Neutrophil (primary cell): ENCODE measurements around the gene VSIG10.

Experiments
- H3K27ac ChIP-seq: fragments of 200-600 bp; sonication (generic); 2 replicates; pipeline ENCODE4 v1.5.1; 2016; ENCODE audit warnings: mild to moderate bottlenecking, moderate library complexity
- H3K27me3 ChIP-seq: fragments of 200-600 bp; sonication (generic); 2 replicates; pipeline ENCODE4 v1.6.0; 2016; ENCODE audit warnings: mild to moderate bottlenecking
- H3K36me3 ChIP-seq: fragments of 200-600 bp; sonication (generic); 2 replicates; pipeline ENCODE4 v1.5.1; 2017
- H3K4me1 ChIP-seq, 2 experiments: fragments of 200-600 bp in 1 of 2; sonication (generic) in 1 of 2; 1 replicate in 1 of 2; 2 replicates in 1 of 2; pipeline versions ENCODE4 v1.5.1 to v1.6.1; 2013 to 2016; ENCODE audit warnings: low read depth in 1 of 2, low read length in 1 of 2, mild to moderate bottlenecking in 1 of 2, moderate library complexity in 1 of 2; ENCODE audit not compliant: control insufficient read depth in 1 of 2, insufficient read depth in 1 of 2
- H3K4me3 ChIP-seq, 2 experiments: fragments of 200-600 bp in 1 of 2; sonication (generic) in 1 of 2; 1 replicate in 1 of 2; 2 replicates in 1 of 2; pipeline ENCODE4 v1.5.1; 2013 to 2016; ENCODE audit warnings: low read depth in 1 of 2, low read length in 1 of 2, mild to moderate bottlenecking in 1 of 2, moderate library complexity in 1 of 2
- H3K9me3 ChIP-seq: fragments of 200-600 bp; sonication (generic); 2 replicates; pipeline ENCODE4 v1.5.1; 2016
- TF ChIP-seq, protein P1 (sequence below): fragments of 200-600 bp; sonication (generic); IDR thresholded peaks from 2 replicates; pipeline ENCODE4 v1.5.1; 2016; ENCODE audit warnings: antibody characterized with exemption

The VSIG10 gene

DNA sequence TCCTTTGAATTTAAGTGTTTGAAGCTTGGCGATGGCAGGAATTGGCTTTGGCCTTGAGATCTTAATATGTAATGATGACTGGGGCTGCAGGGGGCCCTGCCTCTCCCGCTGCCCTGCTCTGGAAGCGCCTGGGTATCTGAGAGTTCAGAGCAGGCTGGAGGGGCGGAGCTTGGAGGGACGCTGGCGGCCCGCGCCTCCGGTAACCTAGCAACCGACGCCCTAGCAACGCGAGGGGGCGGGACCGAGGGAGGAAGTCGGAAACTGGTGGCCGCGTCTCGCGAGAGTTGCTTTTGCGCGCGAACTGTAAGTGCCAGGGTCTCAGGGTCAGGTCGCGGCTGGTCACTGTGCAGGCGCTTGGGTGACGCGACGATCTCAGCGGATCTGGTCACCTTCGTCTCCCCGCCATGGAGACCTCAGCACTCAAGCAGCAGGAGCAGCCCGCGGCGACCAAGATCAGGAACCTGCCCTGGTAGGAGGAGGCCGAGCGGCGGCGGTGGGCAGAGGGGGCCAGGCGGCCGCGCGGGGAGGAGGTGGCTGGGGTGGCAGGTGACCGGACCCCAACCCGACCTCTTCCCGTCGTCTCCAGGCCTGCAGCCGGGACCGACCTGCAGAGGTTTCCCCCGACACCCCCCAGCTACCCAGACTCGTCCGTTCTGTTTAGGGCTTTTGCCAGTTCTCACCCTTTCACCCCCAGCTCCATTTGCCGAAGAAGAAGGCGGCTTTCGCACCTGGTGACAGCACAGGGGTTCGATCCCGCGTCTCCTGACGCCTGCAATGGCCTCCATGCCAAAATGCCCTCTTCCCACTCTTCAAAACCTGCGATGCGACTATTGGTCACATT, 87.2 kb downstream of the VSIG10 start, which contains the start of gene RFC5:
TSS of gene RFC5 (plus strand) at position 280 of the 841 bp plus-strand sequence. CDS start at position 405, 125 bp downstream.
- H3K27ac ChIP-seq, result peak within 1 kb of the TSS; percentile 35
- H3K27me3 ChIP-seq, result peaks cover 11% of the 10 kb centered on the region
- peaks cover 20% of the 10 kb centered on the region for H3K36me3 ChIP-seq
- TF ChIP-seq, protein P1, sequence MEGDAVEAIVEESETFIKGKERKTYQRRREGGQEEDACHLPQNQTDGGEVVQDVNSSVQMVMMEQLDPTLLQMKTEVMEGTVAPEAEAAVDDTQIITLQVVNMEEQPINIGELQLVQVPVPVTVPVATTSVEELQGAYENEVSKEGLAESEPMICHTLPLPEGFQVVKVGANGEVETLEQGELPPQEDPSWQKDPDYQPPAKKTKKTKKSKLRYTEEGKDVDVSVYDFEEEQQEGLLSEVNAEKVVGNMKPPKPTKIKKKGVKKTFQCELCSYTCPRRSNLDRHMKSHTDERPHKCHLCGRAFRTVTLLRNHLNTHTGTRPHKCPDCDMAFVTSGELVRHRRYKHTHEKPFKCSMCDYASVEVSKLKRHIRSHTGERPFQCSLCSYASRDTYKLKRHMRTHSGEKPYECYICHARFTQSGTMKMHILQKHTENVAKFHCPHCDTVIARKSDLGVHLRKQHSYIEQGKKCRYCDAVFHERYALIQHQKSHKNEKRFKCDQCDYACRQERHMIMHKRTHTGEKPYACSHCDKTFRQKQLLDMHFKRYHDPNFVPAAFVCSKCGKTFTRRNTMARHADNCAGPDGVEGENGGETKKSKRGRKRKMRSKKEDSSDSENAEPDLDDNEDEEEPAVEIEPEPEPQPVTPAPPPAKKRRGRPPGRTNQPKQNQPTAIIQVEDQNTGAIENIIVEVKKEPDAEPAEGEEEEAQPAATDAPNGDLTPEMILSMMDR, result peak; percentile 18
- H3K4me3 ChIP-seq, result peak within 1 kb of the TSS; percentile 82 to 95
- no peaks in the 10 kb centered on the region for H3K9me3 ChIP-seq
- H3K4me1 ChIP-seq, result peaks cover 11 to 14% of the 10 kb centered on the region in 2 experiments

DNA sequence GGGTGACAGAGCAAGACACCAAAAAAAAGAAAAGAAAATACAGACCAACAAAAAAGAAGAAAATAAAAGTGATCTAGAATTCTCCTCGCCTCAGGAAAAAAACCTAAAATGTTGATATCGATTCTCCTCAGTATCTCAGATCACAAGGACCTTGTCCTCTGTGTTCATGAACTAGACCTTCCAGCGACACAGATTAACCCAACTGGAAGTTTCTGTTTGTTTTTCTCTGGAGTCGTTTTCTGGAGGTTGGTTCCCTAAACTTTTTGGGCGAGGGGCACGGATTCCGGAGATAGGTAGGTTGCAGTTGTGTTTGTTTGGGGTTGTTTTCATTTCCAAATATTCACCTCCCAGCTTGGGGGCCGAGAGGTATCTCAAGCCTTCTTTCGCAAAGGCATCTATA, 87.9 kb downstream of the VSIG10 start:
- peaks cover 11% of the 10 kb centered on the region for H3K27me3 ChIP-seq
- H3K4me3 ChIP-seq, result peak overlapping the region; percentile 82 to 95
- no peaks in the 10 kb centered on the region for H3K9me3 ChIP-seq
- peaks cover 11 to 14% of the 10 kb centered on the region in 2 experiments for H3K4me1 ChIP-seq
- peaks cover 20% of the 10 kb centered on the region for H3K36me3 ChIP-seq
- no peak overlapping the region for H3K27ac ChIP-seq
- TF ChIP-seq, protein P1, result no peak

DNA sequence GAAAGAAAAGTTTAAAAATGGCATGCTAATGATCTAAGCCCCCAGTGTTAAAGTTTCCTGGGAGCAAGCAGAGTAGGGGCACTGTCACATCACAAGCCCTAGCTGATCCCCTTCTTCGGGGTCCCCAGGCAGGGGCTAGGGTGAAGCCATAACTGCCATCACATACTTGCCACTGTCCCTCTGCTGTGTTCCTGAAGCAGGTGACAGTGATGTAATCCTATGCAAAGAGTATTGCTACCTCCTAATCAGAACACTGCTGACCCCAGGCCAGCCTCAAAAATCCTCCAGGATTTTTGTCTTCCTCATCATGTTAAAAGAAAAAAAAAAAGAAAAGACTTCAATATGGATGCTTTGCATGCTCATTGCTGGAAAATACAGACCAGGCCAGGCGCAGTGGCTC, 88.5 kb downstream of the VSIG10 start:
- Histone ChIP-seq H3K27ac (no peak overlapping the region), H3K27me3 (peaks cover 11% of the 10 kb centered on the region), H3K9me3 (no peaks in the 10 kb centered on the region), H3K36me3 (peaks cover 15% of the 10 kb centered on the region), H3K4me1 (peaks cover 11 to 14% of the 10 kb centered on the region in 2 experiments), H3K4me3 (no peak overlapping the region)
- TF ChIP-seq, protein P1, result no peak
